Ramos (cell line): Measurements from ENCODE around the gene PIAS2.

Source experiments
- in situ Hi-C: fragments of 300-500 bp; cut with MboI; formaldehyde crosslinking; loops from one replicate; pipeline ENCODE4 v1.14.3; 2022; ENCODE audit warnings: low sequenced_read_pairs; ENCODE audit not compliant: unreplicated experiment

PIAS2 gene

GRCh38 chr18:46770708-46771107, 146.6 kb downstream of the PIAS2 start:
- in situ Hi-C loops, result no loop called here

DNA sequence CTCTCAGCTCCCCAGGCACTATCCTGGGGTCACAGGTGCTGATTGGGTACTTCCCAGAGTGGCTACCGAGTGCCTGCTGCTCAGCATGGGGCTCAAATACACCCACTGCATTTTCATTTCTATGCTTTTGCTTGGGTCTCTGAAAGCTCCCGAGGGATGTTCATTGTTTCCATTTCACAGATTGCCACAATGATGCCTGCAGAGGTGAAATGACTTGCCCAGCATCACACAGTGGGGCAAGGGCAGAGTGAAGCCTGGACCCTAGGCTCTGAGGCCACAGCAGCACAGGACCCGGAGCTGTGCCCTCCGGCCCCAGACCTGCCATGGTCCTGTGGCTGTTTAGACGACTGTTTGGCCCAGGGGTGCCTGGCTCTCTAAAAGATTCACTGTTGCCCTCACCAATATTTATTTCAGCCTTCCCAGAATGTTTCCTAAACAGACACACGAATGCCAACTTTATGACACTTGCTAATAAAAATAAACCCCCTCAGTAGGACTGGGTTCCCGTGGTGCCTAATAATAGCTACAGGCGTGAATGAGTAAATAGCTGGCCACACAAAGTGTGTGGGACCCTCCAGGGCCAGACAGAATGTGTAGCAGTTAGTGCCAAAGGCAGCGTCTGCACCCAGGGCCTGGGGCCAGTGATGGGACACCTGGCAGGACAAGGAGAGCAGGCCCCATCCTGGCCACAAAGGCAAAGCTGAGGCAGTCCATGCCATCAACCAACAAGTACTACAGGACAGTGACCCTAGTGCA, 149.0 kb downstream of the PIAS2 start:
- in situ Hi-C loops, result no loop called here

DNA sequence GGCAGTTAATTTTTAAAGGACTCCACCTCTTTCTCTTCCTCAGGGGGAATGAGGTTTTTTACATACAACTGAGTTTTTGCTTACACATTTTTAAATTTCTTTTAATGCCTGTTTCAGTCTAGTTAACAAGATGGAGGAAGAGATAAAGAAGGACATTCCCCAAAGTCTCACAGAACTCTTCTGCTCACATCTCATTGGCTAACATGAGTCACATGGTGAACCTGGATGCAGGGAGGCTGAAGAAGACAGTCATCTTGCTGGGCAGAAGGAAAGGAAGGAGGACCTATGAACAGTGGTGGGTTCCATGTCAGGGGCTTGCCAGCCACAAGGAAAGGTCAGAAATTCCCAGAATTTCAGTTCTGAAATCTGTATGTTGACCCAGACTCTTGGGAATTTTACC, 150.1 kb downstream of the PIAS2 start:
- in situ Hi-C loops, result no loop called here

- in situ Hi-C loops, result no loop called here
These were observed 152.7 kb downstream of the PIAS2 start for GRCh38 chr18:46764586-46764985.

DNA sequence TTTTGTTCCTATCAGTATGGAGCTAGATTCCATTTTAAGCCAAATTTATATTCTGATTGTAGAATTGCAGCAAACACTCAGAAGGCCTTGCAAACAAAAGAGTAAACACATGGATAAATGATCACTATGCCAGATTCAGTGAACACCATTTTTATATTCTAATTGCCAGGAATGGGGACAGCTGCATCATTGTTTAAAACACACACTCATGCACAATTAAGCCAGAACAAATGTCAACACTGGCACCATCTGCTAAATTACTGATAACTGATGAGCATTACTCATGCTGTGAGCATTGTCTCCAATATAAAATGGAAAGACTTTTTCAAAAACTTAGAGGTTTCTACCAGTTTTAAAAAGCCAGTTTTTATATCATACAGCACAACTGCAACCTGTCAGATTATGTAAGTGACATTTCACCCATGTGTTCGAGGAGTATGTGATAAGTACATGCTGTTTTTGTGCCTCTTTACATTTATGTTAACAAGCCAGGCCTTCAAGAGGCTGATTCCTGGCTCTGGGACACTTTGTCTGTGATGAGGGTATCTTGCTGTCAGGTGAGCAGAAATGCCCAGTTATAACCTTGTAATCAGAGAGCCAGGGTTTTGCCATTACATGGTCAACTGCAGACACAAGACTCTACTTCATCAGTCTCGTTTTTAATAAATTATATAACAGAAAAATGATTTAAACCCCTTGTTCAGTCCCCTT, 156.1 kb downstream of the PIAS2 start:
- in situ Hi-C loops, result no loop called here

- in situ Hi-C loops, result no loop called here
These were observed 157.4 kb downstream of the PIAS2 start for GRCh38 chr18:46759890-46760289.

GRCh38 chr18:46756559-46757201, 160.6 kb downstream of the PIAS2 start, which contains the start of gene ST8SIA5:
Gene ST8SIA5 (minus strand): TSS chr18:46757053. CDS start chr18:46756508, 545 bp downstream.
- in situ Hi-C loops, result no loop called here

- in situ Hi-C loops, result no loop called here
These were observed 161.2 kb downstream of the PIAS2 start for GRCh38 chr18:46756025-46756558.

GRCh38 chr18:46755315-46756024, 161.8 kb downstream of the PIAS2 start:
- in situ Hi-C loops, result no loop called here

GRCh38 chr18:46754661-46755292, 162.5 kb downstream of the PIAS2 start:
- in situ Hi-C loops, result no loop called here

GRCh38 chr18:46754188-46754587, 163.1 kb downstream of the PIAS2 start:
- in situ Hi-C loops, result no loop called here
